ENCODE data around the gene RAB40B.

The RAB40B gene

DNA sequence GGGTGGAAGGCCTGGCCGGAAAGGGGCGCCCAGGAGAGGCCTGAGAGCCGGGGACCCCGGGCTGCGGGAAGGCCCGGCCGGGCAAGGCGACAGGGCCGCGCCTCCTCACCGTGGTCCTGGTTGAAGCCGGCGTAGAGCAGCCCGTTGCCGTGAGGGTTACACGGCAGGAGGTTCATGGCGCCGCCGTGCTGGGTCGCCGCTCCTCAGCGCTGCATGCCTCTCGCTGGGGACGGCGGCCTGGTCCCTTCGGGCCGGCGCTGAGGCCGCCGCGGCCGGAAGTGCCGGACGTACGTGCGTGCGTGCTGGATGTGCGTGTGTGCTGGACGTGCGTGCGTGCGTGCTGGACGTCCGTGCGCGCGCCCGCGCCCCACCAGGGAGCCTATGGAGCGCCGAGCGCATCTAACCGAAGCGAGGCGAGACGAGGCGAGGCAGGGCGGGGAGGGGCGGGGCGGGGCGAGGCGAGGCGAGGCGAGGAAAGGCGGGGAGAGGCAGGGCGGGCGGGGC, 50.3 kb downstream of the RAB40B start, which contains the start of gene WDR45B:
WDR45B (minus strand) TSS at position 280 of the 504 bp plus-strand sequence; CDS start at position 176, 104 bp downstream.
- peak; percentile 86 for DNase-seq

DNA sequence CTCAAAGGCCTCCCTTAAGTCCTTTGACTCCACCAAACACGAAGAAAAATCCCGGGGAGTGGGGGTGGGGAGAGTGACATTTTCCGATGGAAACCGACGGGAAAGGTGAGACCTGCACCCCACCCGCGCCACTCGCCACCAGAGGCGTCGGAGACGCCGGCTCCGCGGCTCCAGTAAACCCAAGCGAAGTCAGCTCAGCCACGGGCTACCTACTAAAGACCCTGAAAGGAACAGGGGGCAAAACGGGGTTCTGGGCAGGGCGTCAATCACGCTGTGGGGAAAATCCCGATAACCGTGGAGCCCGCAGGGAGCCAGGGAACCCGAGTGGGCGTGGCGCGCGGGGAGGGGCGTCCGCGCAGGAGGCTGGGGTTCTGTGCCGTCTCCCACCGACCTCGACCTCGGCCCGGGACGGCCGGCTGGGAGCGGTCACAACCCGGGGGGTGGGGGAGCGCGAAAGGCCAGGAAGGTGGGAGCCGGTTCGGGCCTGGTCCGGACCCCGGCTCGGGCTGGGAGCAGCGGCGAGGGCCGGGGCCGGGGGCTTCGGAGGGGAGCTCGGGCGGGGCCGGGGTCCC, 50.8 kb downstream of the RAB40B start:
- peak; percentile 24 for DNase-seq

DNA sequence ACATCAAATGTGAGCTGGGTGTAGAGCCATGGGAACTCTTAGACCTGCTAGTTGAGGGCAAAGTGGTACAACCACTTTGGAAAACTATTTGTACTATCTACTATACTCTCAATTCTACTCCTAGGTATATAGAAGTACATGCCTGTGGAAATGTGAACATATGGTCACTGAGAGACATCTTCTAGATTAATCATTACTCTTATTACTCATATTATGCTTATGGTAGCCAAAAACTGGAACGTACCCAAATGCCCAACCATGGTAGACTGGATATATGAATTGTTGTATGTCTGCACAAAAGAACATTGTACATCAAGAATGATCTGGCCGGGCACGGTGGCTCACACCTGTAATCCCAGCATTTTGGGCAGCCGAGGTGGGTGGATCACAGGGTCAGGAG, 53.0 kb downstream of the RAB40B start:
- no peak for DNase-seq

DNA sequence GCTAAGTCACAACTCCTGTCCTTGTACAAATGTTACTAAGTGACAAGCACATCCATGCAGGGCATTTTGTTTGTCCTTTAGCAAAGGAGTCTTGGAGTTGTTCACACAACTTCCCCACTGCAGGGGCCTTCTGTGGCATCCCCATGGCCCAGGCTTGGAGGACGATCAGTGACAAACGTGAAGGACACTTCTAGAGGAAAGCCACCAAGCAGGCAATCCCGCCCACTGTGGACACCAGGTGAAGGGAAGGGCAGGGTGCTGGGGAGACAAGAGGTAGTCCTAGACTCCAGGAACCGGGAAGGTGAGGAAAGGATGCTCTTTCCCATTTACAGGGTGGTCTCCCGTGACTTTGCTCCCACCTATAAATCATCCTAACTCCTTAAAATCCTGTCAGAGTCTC, 54.4 kb downstream of the RAB40B start:
- DNase-seq: no peak

DNA sequence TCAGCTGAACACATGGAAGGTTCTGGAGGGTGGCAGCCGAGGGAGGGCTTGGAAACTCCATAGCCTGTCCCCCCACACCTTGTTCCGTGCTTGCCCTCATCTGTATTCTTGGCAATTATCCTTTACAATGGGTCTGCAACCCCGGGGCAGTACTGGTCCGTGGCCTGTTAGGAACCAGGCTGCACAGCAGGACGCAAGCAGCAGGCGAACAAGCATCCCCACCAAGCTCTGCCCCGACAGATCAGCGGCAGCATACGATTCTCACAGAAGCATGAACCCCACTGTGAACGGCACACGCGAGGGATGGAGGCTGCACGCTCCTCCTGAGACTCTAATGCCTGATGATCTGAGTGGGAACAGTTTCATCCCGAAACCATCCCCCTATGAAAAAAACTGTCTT, 56.5 kb downstream of the RAB40B start:
- no peak for DNase-seq

DNA sequence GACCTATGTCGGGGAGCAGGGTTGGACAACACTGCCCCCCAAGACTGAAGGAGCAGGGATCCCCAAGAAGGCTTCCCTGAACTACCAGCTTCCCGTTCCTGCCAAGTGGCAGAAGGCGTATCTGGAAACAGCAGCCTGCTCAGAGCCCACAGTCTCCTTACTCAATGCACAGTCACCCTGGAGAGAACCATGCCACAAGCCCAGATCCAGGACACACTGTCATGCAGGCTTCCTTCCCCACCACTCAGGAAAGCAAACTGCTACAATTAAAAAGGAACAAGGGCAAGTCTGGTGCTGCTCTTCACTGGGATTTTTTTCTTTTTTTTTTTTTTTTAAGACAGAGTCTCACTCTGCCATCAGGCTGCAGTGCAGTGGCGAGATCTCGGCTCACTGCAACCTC, 58.5 kb downstream of the RAB40B start:
- DNase-seq: no peak

DNA sequence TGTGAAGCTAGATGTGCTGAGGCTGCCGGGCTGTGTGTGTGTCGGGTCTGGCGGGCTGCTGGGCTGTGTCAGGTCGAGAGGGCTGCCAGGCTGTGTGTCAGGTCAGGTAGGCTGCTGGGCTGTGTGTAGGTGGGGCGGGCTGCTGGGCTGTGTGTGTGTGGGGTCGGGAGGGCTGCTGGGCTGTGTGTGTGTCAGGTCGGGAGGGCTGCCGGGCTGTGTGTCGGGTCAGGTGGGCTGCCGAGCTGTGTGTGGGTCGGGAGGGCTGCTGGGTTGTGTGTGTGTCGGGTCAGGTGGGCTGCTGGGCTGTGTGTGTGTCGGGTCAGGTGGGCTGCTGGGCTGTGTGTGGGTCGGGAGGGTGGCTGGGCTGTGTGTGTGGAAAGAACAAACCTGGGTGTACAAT, 58.9 kb downstream of the RAB40B start:
- no peak for DNase-seq

DNA sequence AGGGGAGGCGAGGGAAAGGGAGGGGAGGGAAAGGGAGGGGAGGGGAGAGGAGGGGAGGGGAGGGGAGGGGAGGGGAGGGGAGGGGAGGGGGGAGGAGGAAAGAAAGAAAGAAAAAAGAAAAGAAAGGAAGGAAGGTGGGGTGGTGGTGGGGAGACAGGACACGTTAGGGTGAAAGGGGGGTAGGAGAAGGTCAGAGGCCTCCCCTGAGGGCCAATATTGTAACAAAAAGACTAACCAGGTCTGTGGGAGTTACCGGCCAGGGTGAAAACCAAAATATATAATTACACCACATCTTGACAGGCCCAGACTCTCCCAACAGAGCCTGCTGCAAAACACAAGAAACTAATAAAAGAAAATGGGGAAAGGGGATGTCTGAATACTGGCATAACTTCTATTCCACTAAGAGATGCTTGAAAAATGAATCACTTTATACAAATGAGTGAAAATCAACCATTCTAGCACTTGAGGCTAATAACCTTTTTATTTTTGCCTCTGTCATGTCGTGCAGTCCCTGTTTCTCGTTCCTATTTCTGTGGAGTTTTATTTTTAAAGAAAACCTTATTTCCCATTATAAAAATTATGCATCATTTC, 60.2 kb downstream of the RAB40B start:
- no peak for DNase-seq

DNA sequence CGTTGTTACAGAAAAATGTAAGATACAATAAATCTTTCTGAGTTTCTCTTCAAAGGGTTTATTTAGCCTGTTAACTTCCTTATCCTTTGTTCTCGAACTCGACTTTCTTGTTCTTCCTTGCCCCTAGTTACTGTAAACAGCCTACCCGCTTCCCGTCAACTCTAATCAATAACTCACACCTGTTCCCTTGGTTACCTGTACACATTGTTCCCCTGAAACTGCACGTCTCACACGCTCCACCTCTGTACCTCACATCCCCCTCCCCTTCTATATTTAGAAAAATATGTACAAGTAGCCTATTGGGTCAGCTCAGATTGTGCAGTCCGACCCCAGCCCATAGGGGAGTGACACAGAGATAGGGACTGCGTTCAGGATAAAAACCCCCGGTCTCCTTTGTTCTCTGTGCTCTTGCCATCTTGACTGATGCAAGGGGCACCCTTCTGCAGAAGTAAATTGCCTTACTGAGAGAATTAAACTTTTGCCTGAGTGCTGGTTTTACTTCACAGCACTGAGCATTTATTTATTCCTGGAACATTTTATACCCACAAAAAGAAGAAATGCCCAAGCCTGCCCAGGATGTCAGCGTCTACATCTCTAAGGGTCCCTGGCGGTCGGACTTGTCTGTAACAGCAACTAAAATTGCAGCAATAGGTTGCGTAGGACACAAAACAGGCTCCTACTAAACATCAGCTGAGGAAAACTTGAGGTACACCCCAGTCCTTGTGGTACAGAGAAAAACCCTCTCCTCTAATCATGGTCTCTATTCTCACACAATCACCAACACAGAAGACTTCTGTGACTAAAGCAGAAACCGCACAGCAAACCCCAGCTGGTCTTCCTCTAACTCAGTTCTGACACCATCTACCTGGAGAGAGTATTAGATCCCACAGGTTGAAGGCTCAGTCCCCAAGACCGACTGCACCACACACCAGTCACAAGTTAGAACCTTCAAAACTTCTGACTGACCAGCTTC, 61.6 kb downstream of the RAB40B start:
- DNase-seq: no peak

DNA sequence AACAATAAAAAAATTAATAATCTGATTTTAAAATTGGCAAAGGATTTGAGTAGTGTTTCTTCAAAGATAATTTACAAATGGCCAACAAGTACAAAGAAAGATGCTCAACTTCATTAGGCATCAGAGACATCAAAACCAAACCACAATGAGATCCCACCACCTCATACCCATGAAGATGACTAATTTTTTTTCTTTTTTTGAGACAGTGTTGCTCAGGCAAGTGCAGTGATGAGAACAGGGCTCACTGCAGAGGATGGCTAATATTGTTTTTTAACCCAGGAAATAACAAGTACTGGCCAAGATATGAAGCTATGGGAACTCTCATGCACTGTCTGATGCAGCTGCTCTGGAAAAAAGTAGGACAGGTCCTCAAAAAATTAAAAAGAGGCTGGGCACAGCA, 65.2 kb downstream of the RAB40B start:
- no peak for DNase-seq

DNA sequence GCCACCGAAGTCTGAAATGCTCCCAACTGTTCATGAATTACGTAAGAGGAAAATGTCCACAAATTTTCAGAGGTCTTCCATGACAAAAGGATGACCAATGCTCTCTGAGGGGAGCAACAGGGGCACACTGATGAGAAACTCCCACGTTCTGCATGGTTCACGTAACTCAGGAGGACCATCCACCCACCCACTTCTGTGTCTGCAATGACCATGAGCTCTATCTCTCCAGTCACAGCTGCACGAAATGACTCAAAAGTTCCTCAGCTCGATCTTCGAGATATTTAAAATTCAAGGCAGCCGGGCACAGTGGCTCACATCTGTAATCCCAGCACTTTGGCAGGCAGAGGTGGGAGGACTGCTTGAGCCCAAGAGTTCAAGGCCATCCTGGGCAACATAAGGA, 66.0 kb downstream of the RAB40B start:
- no peak for DNase-seq

DNA sequence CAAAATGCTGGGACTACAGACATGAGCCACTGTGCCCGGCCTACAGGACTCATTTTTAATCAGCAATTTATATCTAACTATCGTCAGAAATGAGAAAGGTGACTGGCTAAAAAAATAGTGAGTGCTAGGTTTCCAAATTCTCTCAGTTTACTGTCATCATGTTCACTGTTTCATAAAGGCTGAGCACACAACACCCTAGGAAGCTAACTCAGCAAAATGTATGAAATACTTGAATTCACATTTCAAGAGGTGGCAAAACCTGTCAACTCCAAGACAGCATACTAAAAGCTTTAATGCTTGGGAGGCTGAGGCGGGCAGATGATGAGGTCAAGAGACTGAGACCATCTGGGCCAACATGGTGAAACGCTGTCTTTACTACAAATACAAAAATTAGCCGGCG, 67.0 kb downstream of the RAB40B start:
- DNase-seq: no peak

DNA sequence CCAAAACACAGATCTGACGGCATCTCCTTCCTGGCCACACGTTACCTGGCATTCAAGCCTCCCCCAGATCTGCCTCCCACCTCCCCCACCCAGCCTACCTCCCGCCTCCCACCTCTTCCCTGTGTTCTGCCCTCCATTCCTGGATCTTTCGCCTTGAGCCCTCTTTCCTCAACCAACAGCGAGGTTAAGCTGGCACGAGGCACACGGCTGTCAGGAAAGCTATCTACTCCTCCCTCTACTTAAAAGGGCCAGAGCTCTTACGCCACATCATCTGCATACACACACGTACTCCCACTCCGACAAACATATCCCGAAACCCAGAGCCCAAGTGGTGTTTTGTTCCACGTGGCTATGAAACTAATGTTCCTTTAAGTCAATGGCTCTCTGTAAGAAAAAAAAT, 68.3 kb downstream of the RAB40B start:
- no peak for DNase-seq

DNA sequence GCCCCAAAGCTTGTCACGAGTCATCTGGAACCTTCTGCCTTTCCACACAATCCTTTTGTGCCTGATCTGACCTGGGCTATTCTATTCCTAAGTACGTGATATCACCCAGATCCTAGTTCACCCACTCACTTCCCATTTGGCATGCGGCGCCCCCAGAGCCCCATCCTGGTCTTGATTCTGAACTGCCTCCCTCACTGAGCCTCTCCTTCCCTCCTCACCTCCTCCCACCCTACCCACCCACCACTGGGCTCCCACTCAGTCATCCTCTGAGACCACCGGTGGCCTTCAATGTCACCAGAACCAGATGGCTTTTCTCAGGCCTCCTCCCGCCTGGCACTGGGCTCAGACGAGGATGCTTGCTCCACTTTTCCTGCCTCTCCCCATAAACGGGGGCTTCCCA, 68.8 kb downstream of the RAB40B start:
- DNase-seq: no peak

DNA sequence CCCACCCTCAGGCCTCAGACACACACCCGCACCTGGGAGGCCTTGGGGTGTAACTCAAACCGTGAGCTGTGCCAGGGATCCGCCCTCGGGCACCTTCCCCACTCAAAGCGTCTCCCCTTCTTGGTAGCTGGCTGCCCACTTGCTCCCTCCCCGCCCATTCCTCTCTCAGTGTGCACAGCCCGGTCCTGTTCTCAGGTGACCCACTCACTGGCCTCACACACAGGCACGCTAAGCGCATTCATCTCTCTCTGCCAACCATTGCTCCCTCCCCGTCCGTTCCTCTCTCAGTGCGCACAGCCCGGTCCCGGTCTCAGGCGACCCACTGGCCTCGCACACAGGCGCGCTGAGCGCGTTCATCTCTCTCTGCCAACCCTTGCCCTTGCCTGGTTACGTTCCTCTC, 71.1 kb downstream of the RAB40B start:
- DNase-seq: no peak

DNA sequence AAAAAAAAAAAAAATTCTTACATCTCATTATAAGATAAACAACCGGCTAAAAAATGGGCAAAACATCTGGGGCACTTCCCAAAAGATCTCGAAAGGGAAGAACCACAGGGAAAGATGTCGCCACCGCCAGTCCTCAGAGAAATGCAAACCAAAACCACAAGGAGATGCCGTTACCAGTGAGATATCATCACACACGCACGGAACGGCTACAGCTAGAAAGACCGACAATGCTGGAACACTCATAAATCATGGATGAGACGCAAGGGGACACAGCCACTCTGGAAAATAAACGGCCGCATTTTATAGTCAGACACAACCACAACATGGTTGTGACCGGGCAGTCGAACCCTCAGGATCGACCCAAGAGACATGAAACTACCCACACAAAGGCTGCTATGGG, 74.8 kb downstream of the RAB40B start:
- no peak for DNase-seq

DNA sequence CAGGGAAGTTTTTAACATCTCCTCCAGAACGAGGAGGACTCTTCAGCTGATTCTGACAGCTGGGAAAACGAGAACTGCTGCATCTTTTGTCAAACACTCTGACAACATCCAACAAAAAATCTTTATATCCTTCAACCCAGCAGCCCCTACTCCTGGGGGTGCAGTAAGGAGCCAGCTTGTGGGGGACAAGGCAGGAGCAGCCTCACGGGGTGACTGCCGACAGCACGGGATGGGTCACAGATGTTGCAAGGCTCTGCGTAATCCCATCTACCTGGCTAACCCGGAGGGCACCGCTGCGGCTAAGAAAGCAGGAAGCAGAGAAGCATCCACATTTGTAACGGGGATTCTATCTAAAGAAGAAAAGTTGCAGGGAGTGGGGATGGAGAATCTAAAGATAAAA, 78.9 kb downstream of the RAB40B start:
- no peak for DNase-seq

DNA sequence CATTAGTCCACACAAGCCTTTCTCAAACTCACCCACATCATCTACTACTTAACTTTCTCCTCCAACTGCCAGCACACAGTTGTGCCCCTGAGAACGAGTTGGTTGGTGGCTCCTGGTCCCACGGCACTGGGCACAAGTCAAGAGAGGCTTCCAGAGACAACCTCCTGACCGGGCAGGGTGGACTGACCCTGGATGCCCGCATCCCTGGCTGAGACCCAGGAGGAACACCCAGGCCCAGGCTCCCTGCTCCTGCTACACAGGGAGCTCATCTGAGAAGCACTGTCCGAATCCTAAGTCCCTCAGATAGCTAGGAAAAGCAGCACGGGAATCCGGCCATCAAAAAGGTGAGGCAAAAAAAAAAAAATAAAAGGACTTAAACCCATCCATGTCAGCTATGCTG, 79.3 kb downstream of the RAB40B start:
- DNase-seq: no peak

DNA sequence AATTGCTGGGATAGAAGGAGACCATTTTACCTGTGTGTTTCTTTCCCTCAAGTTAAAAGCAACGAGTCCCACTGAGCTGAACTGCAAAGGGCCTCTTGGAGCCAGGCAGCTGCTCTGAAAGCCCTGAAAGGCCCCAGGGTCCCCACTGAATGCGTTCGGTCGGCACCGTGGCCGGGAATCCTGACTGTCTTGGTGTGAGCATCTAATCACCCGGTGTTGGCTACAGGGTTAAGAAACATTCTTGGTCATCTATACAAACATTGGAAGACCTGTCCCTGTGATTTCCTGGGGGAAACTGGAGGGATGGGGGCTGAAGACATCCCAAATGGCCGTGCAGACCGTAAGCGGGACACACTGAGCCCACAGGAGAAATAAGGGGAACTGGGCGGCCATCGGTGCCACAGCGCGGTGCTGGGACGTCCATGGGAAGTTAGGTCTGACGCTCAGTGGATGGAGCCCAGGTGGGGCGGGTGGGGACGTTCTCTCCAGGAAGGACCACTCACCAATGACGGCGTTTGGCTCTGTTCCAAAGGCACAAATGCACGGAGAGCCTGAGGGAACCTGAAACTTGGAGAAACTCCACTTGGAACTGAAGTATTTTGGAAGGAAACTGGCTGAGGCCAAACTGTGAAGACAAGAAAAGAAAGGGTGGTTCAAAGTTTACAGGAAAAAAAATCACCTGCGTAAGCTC, 82.3 kb downstream of the RAB40B start:
- DNase-seq: no peak

DNA sequence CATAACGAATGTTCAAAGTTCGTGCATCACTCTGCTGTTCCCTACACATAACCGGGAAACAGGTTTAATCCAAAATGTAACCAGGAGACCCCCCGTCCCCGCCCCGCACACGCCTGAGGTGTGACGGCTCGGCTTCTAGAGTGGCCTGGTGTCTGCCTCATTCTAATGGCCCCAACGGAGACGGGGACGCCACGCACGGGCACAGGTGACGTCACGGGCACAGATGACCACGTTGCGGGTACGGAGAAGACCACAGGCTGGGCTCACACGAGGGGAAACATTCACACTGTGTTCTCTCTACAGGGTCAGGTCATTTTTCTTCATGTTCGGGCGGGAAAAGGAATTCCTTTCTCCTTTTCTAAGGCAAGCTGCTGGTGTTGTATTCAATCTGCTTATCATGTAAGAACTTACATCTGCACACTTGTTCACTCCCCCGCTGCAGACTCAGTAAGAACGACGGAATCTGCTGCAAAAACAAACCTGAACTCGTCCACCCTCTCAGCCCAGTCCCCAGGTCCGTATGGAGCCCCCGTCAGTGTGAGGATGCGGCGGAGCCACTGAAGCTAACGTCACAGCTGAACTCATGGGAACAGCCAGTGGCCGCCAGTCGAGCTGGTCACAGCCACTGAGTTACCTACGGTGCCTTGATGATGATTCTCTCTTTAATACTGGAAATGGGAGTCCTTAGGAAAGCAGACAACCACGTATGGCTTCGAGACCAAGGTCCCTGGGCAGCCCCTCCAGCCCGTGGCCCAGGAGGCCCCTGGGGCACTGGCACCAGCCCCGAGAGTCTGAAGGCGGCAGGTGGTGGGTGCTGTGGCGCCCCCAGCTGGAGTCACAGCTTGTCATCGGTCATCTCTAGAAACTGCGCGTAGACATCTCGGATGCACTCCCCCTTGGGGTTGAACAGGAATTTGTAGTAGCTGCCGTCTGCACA, 83.1 kb downstream of the RAB40B start:
- no peak for DNase-seq

DNA sequence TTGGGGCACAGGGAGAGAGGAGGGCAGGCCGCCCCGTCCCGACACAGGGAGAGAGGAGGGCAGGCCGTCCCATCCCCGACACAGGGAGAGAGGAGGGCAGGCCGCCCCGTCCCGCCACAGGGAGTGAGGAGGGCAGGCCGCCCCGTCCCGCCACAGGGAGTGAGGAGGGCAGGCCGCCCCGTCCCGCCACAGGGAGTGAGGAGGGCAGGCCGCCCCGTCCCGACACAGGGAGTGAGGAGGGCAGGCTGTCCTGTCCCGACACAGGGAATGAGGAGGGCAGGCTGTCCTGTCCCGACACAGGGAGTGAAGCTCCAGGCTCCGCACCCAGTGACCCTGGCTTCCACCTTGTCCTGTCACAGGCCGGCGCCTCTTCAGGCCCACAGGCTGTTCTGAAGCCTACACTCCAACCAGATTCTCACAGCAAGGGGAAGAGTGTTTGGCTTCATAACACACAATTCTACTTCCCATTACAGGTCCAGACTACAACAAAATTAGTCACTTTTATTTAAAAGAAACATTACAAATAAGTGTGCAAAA, 84.3 kb downstream of the RAB40B start:
- no peak for DNase-seq
